ENCODE measurements around the gene SCUBE1.

SCUBE1 gene

GRCh38 chr22:43157874-43158546 is 185.2 kb downstream of the SCUBE1 start:
- DNase-seq (ENCODE audit: low spot score), result no peak
- Mint-ChIP-seq H3K9me3 (no peaks in the 10 kb centered on the region), H3K27ac (no peak overlapping the region), H3K36me3 (ENCODE audit: low read depth) (peaks cover 2% of the 10 kb centered on the region), H3K4me1 (ENCODE audit: low read depth) (peaks cover under 1% of the 10 kb centered on the region), H3K4me3 (no peak overlapping the region), H3K27me3 (ENCODE audit: low read depth) (no peaks in the 10 kb centered on the region)

GRCh38 chr22:43156413-43156812 is 186.8 kb downstream of the SCUBE1 start:
- H3K9me3 Mint-ChIP-seq, result no peaks in the 10 kb centered on the region
- no peaks in the 10 kb centered on the region for H3K27me3 Mint-ChIP-seq (ENCODE audit: low read depth)
- H3K36me3 Mint-ChIP-seq (ENCODE audit: low read depth), result no peaks in the 10 kb centered on the region
- H3K27ac Mint-ChIP-seq, result no peak overlapping the region
- H3K4me1 Mint-ChIP-seq (ENCODE audit: low read depth), result peaks cover 2% of the 10 kb centered on the region
- no peak overlapping the region for H3K4me3 Mint-ChIP-seq
- no peak for DNase-seq (ENCODE audit: low spot score)

- Mint-ChIP-seq H3K4me3 (no peak overlapping the region), H3K36me3 (ENCODE audit: low read depth) (no peaks in the 10 kb centered on the region), H3K4me1 (ENCODE audit: low read depth) (peaks cover 5% of the 10 kb centered on the region), H3K27me3 (ENCODE audit: low read depth) (no peaks in the 10 kb centered on the region), H3K9me3 (no peaks in the 10 kb centered on the region), H3K27ac (no peak overlapping the region)
- DNase-seq (ENCODE audit: low spot score), result no peak
These were observed 187.4 kb downstream of the SCUBE1 start for GRCh38 chr22:43155789-43156188.

GRCh38 chr22:43154887-43155536 is 188.2 kb downstream of the SCUBE1 start:
- no peak overlapping the region for H3K4me3 Mint-ChIP-seq
- peaks cover 7% of the 10 kb centered on the region for H3K4me1 Mint-ChIP-seq (ENCODE audit: low read depth)
- H3K9me3 Mint-ChIP-seq, result no peaks in the 10 kb centered on the region
- no peaks in the 10 kb centered on the region for H3K36me3 Mint-ChIP-seq (ENCODE audit: low read depth)
- H3K27me3 Mint-ChIP-seq (ENCODE audit: low read depth), result no peaks in the 10 kb centered on the region
- H3K27ac Mint-ChIP-seq, result no peak overlapping the region
- no peak for DNase-seq (ENCODE audit: low spot score)

GRCh38 chr22:43153899-43154298 is 189.3 kb downstream of the SCUBE1 start:
- peaks cover 8% of the 10 kb centered on the region for H3K4me1 Mint-ChIP-seq (ENCODE audit: low read depth)
- no peak overlapping the region for H3K27ac Mint-ChIP-seq
- DNase-seq (ENCODE audit: low spot score), result no peak
- no peak overlapping the region for H3K4me3 Mint-ChIP-seq
- no peaks in the 10 kb centered on the region for H3K27me3 Mint-ChIP-seq (ENCODE audit: low read depth)
- no peaks in the 10 kb centered on the region for H3K9me3 Mint-ChIP-seq
- no peaks in the 10 kb centered on the region for H3K36me3 Mint-ChIP-seq (ENCODE audit: low read depth)

GRCh38 chr22:43152357-43153071 is 190.7 kb downstream of the SCUBE1 start:
- H3K4me3 Mint-ChIP-seq, result peak overlapping the region; percentile 91
- H3K36me3 Mint-ChIP-seq (ENCODE audit: low read depth), result no peaks in the 10 kb centered on the region
- no peaks in the 10 kb centered on the region for H3K9me3 Mint-ChIP-seq
- no peaks in the 10 kb centered on the region for H3K27me3 Mint-ChIP-seq (ENCODE audit: low read depth)
- peak; percentile 56 for DNase-seq (ENCODE audit: low spot score)
- H3K4me1 Mint-ChIP-seq (ENCODE audit: low read depth), result peaks cover 19% of the 10 kb centered on the region
- H3K27ac Mint-ChIP-seq, result peak overlapping the region; percentile 92

- Mint-ChIP-seq H3K4me1 (ENCODE audit: low read depth) (peaks cover 22% of the 10 kb centered on the region), H3K4me3 (peak overlapping the region; percentile 91), H3K27ac (peak overlapping the region; percentile 78), H3K27me3 (ENCODE audit: low read depth) (no peaks in the 10 kb centered on the region), H3K9me3 (no peaks in the 10 kb centered on the region), H3K36me3 (ENCODE audit: low read depth) (no peaks in the 10 kb centered on the region)
- no peak for DNase-seq (ENCODE audit: low spot score)
These were observed 191.2 kb downstream of the SCUBE1 start for GRCh38 chr22:43152003-43152356.

GRCh38 chr22:43151251-43152002 is 191.7 kb downstream of the SCUBE1 start, which contains the start of gene TSPO:
Gene TSPO (plus strand): TSS chr22:43151559. CDS start chr22:43159239, 7,680 bp downstream.
- peaks cover 22% of the 10 kb centered on the region for H3K4me1 Mint-ChIP-seq (ENCODE audit: low read depth)

GRCh38 chr22:43150731-43151206 is 192.4 kb downstream of the SCUBE1 start:
- Mint-ChIP-seq H3K4me1 (ENCODE audit: low read depth) (peaks cover 22% of the 10 kb centered on the region), H3K4me3 (peak overlapping the region; percentile 97), H3K27ac (peak overlapping the region; percentile 93), H3K36me3 (ENCODE audit: low read depth) (no peaks in the 10 kb centered on the region), H3K27me3 (ENCODE audit: low read depth) (no peaks in the 10 kb centered on the region), H3K9me3 (no peaks in the 10 kb centered on the region)
- DNase-seq (ENCODE audit: low spot score), result no peak

More at GRCh38 chr22:43151251-43152002, 191.7 kb downstream of the SCUBE1 start, which contains the start of gene TSPO:
- Mint-ChIP-seq H3K27me3 (ENCODE audit: low read depth) (no peaks in the 10 kb centered on the region), H3K9me3 (no peaks in the 10 kb centered on the region), H3K36me3 (ENCODE audit: low read depth) (no peaks in the 10 kb centered on the region), H3K4me3 (peak within 1 kb of the TSS; percentile 97), H3K27ac (peak within 1 kb of the TSS; percentile 93)
- DNase-seq (ENCODE audit: low spot score), result peak; percentile 53

- Mint-ChIP-seq H3K9me3 (no peaks in the 10 kb centered on the region), H3K27ac (peak overlapping the region; percentile 75), H3K36me3 (ENCODE audit: low read depth) (no peaks in the 10 kb centered on the region), H3K4me3 (peak overlapping the region; percentile 61), H3K4me1 (ENCODE audit: low read depth) (peaks cover 25% of the 10 kb centered on the region), H3K27me3 (ENCODE audit: low read depth) (no peaks in the 10 kb centered on the region)
- peak; percentile 9 for DNase-seq (ENCODE audit: low spot score)
These were observed 194.6 kb downstream of the SCUBE1 start for GRCh38 chr22:43148581-43148980.

- no peak for DNase-seq (ENCODE audit: low spot score)
- Mint-ChIP-seq H3K4me3 (peak overlapping the region; percentile 75), H3K27ac (peak overlapping the region; percentile 60), H3K9me3 (no peaks in the 10 kb centered on the region), H3K4me1 (ENCODE audit: low read depth) (peaks cover 25% of the 10 kb centered on the region), H3K27me3 (ENCODE audit: low read depth) (no peaks in the 10 kb centered on the region), H3K36me3 (ENCODE audit: low read depth) (no peaks in the 10 kb centered on the region)
These were observed 195.4 kb downstream of the SCUBE1 start for GRCh38 chr22:43147821-43148220.

All from T-helper 2 cell treated with Interferon-gamma antibody and Interleukin-4, amounts not matched to agents 5 μg/mL and 100 μg/mL, for 36 hours (primary cell).